ENCODE data around the gene CAMTA1. TPM values are rescaled to one million over a fixed set of nuclear protein-coding genes. Genes with fewer than 3 reads are reported as not detected.

CAMTA1 gene
- total RNA-seq, 6 donors from 2014 or later, result 38.8 to 74.0 (median 46.1) TPM

GRCh38 chr1:7018826-7019225 lies 233.6 kb downstream of the CAMTA1 start:
- H3K4me3 ChIP-seq, result no peak overlapping the region
- ATAC-seq (ENCODE audit: low FRiP score in 2 of 2) (no peak), DNase-seq (peak in 1 of 2 donors; percentile 45)
- H3K36me3 ChIP-seq, result no peaks in the 10 kb centered on the region
- no peaks in the 10 kb centered on the region for H3K27me3 ChIP-seq
- 88 to 90% methylated on average over 10 to 14 of the region's 14 CpGs for WGBS, 2 donors
- H3K27ac ChIP-seq, result no peak overlapping the region
- no peaks in the 10 kb centered on the region for H3K4me1 ChIP-seq
- TF ChIP-seq EP300 (IDR thresholded peaks at IDR 0.05) (no peak), CTCF (IDR thresholded peaks at IDR 0.05) (no peak), POLR2AphosphoS5 (IDR thresholded peaks at IDR 0.05) (no peak), POLR2A (IDR thresholded peaks at IDR 0.05) (no peak)
- H3K9me3 ChIP-seq, result no peaks in the 10 kb centered on the region

- WGBS, 2 donors, result 69 to 70% methylated on average over 9 of the region's 9 CpGs
Measured at GRCh38 chr1:7019510-7019909, 234.3 kb downstream of the CAMTA1 start.

GRCh38 chr1:7022058-7022457 lies 236.8 kb downstream of the CAMTA1 start:
- DNase-seq, result no peak
- WGBS, 2 donors, result 55 to 65% methylated on average over 1 to 2 of the region's 3 CpGs
- TF ChIP-seq POLR2AphosphoS5 (IDR thresholded peaks at IDR 0.05), result no peak
- TF ChIP-seq CTCF (IDR thresholded peaks at IDR 0.05), result no peak
- no peak for TF ChIP-seq EP300 (IDR thresholded peaks at IDR 0.05)
- TF ChIP-seq POLR2A (IDR thresholded peaks at IDR 0.05), result no peak

More at GRCh38 chr1:7019510-7019909, 234.3 kb downstream of the CAMTA1 start:
- Histone ChIP-seq H3K36me3 (no peaks in the 10 kb centered on the region), H3K27me3 (no peaks in the 10 kb centered on the region), H3K9me3 (no peaks in the 10 kb centered on the region), H3K4me1 (no peaks in the 10 kb centered on the region), H3K4me3 (no peak overlapping the region), H3K27ac (no peak overlapping the region)
- ATAC-seq (ENCODE audit: low FRiP score in 2 of 2) (no peak), DNase-seq (peak in 1 of 2 donors; percentile 58)
- TF ChIP-seq POLR2A (IDR thresholded peaks at IDR 0.05) (no peak), CTCF (IDR thresholded peaks at IDR 0.05) (no peak)

GRCh38 chr1:7025013-7025412 lies 239.8 kb downstream of the CAMTA1 start:
- Histone ChIP-seq H3K4me3 (no peak overlapping the region), H3K9me3 (no peaks in the 10 kb centered on the region), H3K27me3 (no peaks in the 10 kb centered on the region), H3K4me1 (no peaks in the 10 kb centered on the region), H3K27ac (no peak overlapping the region), H3K36me3 (no peaks in the 10 kb centered on the region)
- no peak for ATAC-seq (ENCODE audit: low FRiP score in 2 of 2)
- WGBS, 2 donors, result 84 to 85% methylated on average over 7 of the region's 7 CpGs
- no peak for DNase-seq
- no peak for TF ChIP-seq CTCF (IDR thresholded peaks at IDR 0.05)
- TF ChIP-seq POLR2AphosphoS5 (IDR thresholded peaks at IDR 0.05), result no peak
- no peak for TF ChIP-seq POLR2A (IDR thresholded peaks at IDR 0.05)
- no peak for TF ChIP-seq EP300 (IDR thresholded peaks at IDR 0.05)

More at GRCh38 chr1:7022058-7022457, 236.8 kb downstream of the CAMTA1 start:
- Histone ChIP-seq H3K27me3 (no peaks in the 10 kb centered on the region), H3K9me3 (no peaks in the 10 kb centered on the region), H3K36me3 (no peaks in the 10 kb centered on the region), H3K27ac (no peak overlapping the region), H3K4me3 (no peak overlapping the region), H3K4me1 (no peaks in the 10 kb centered on the region)
- no peak for ATAC-seq (ENCODE audit: low FRiP score in 2 of 2)

- TF ChIP-seq POLR2A (IDR thresholded peaks at IDR 0.05), result no peak
- Histone ChIP-seq H3K4me1 (no peaks in the 10 kb centered on the region), H3K36me3 (no peaks in the 10 kb centered on the region), H3K27me3 (no peaks in the 10 kb centered on the region), H3K4me3 (no peak overlapping the region), H3K27ac (no peak overlapping the region), H3K9me3 (no peaks in the 10 kb centered on the region)
- DNase-seq, result no peak
- WGBS, 2 donors, result 80 to 84% methylated on average over 6 of the region's 6 CpGs
- ATAC-seq (ENCODE audit: low FRiP score in 2 of 2), result no peak
Measured at GRCh38 chr1:7026169-7026568, 240.9 kb downstream of the CAMTA1 start.

Data from upper lobe of left lung (tissue), 6 donors.